Measurements from ENCODE around the gene CX3CR1. TPM values are rescaled to one million over a fixed set of nuclear protein-coding genes. Genes with fewer than 3 reads are reported as not detected.

Gene CX3CR1
- polyA plus RNA-seq, 1 experiment: not detected

DNA sequence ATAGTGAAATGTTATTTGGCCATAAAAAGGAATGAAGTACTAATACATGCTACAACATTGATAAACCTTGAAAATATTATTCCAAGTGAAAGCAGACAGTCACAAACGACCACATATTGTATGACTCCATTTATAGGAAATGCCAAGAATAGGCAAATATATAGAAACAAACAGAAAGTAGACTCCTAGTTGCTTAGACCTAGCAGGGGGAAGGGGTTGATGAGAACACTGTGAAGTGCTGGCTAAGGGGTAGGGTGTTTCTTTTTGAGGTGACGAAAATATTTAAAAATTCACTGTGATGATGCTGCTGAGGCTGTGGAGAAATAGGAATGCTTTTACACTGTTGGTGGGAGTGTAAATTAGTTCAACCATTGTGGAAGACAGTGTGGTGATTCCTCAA is 56.9 kb downstream of the CX3CR1 start:
- no peak overlapping the region for H3K4me3 ChIP-seq (ENCODE audit: low read depth, low read length)
- peaks cover 11% of the 10 kb centered on the region for H3K27me3 ChIP-seq (ENCODE audit: control insufficient read depth, insufficient read depth, low read length)
- H3K9me3 ChIP-seq (ENCODE audit: control insufficient read depth, insufficient read depth, low read length): no peaks in the 10 kb centered on the region
- no peak for DNase-seq (ENCODE audit: low read depth, low spot score)
- TF ChIP-seq, protein P1, sequence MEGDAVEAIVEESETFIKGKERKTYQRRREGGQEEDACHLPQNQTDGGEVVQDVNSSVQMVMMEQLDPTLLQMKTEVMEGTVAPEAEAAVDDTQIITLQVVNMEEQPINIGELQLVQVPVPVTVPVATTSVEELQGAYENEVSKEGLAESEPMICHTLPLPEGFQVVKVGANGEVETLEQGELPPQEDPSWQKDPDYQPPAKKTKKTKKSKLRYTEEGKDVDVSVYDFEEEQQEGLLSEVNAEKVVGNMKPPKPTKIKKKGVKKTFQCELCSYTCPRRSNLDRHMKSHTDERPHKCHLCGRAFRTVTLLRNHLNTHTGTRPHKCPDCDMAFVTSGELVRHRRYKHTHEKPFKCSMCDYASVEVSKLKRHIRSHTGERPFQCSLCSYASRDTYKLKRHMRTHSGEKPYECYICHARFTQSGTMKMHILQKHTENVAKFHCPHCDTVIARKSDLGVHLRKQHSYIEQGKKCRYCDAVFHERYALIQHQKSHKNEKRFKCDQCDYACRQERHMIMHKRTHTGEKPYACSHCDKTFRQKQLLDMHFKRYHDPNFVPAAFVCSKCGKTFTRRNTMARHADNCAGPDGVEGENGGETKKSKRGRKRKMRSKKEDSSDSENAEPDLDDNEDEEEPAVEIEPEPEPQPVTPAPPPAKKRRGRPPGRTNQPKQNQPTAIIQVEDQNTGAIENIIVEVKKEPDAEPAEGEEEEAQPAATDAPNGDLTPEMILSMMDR (IDR thresholded peaks at IDR 0.05; ENCODE audit: low read depth, low read length): no peak
- ChIA-PET POLR2A (no interaction called here), CTCF (interaction anchor here (1.2 kb wide), 1 partner anchor 96 kb away, joined by 6 read pairs; no protein-coding TSS in a partner anchor)
- H3K27ac ChIP-seq (ENCODE audit: low read depth, low read length): no peak overlapping the region

DNA sequence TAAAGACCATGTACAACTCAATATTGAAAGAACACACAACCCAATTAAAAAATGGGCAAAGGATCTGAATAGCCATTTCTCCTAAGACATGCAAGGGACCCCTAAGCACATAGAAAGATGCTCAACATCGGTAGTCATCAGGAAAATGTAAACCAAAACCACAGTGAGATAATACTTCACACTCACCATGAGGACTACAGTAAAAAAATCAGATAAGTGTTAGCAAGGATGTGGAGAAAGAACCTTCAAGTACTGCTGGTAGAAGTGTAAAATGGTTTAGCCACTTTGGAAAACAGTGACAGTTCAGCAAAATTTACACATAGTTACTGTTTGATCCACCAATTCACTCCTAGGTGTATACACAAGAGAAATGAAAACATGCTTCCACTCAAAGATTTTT is 57.4 kb downstream of the CX3CR1 start:
- Histone ChIP-seq H3K9me3 (ENCODE audit: control insufficient read depth, insufficient read depth, low read length) (no peaks in the 10 kb centered on the region), H3K27me3 (ENCODE audit: control insufficient read depth, insufficient read depth, low read length) (peaks cover 11% of the 10 kb centered on the region), H3K4me3 (ENCODE audit: low read depth, low read length) (no peak overlapping the region), H3K27ac (ENCODE audit: low read depth, low read length) (no peak overlapping the region)
- TF ChIP-seq, protein P1 (IDR thresholded peaks at IDR 0.05; ENCODE audit: low read depth, low read length): no peak
- DNase-seq (ENCODE audit: low read depth, low spot score): no peak
- ChIA-PET CTCF (no interaction called here), POLR2A (no interaction called here)

DNA sequence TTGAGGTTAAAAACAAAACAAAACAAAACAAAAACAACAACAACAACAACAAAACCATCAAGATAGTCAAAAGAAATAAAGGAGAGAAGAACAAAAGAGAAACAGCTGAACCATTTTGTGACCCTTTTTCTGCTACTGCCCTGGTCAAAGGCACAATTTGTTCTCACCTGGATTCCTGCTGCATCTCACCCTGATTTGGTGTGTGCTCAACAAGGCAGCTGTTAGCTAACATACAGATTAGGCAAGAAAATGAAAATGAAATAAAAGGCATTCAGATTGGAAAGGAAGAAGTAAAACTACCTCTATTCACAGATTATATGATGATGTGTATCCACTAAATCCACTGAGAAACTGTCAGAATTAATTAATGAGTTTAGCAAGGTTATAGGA is 58.7 kb downstream of the CX3CR1 start:
- H3K27me3 ChIP-seq (ENCODE audit: control insufficient read depth, insufficient read depth, low read length): peaks cover 11% of the 10 kb centered on the region
- TF ChIP-seq, protein P1 (IDR thresholded peaks at IDR 0.05; ENCODE audit: low read depth, low read length): no peak
- CTCF ChIA-PET: no interaction called here
- DNase-seq (ENCODE audit: low read depth, low spot score): no peak
- H3K4me3 ChIP-seq (ENCODE audit: low read depth, low read length): no peak overlapping the region
- H3K9me3 ChIP-seq (ENCODE audit: control insufficient read depth, insufficient read depth, low read length): no peaks in the 10 kb centered on the region
- no peak overlapping the region for H3K27ac ChIP-seq (ENCODE audit: low read depth, low read length)
- POLR2A ChIA-PET: no interaction called here

DNA sequence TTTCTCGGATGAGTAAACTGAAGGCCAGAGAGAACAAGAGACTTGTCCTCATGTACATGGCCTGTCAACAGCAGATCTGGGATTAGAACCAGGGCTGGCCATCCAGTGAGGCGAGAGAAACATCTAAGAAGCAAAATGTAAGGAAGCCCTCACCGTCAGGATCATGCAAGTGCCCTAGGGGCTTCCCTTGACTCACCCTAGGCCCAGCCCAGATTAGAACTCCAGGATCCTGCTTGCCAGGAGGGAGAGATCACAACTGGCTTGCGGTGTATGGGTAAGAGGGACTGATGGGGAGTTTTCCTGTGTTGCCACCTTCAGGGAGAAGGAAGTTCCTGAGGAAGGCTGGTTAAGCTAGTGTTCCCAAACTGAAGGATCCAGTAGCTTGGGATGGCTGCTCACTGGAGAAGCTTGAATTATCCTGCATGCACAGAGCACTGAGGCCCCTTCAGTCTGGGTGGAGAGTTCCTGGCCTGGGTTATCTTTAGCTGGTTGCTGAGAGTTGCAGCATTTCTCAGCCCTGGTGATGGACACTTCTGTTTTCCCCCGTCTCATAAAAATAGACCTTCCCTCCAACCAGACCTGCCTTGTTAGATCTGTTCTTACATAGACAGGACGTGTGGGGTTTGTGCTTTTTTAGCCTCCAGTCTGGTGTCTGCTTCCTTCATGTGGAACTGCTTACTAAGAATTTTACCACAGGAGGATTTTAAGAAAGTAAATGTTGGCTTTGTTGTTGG is 59.3 kb downstream of the CX3CR1 start:
- H3K9me3 ChIP-seq (ENCODE audit: control insufficient read depth, insufficient read depth, low read length): no peaks in the 10 kb centered on the region
- TF ChIP-seq, protein P1 (IDR thresholded peaks at IDR 0.05; ENCODE audit: low read depth, low read length): no peak
- no peak overlapping the region for H3K27ac ChIP-seq (ENCODE audit: low read depth, low read length)
- H3K4me3 ChIP-seq (ENCODE audit: low read depth, low read length): no peak overlapping the region
- no peak for DNase-seq (ENCODE audit: low read depth, low spot score)
- ChIA-PET CTCF (no interaction called here), POLR2A (no interaction called here)
- peaks cover 12% of the 10 kb centered on the region for H3K27me3 ChIP-seq (ENCODE audit: control insufficient read depth, insufficient read depth, low read length)

DNA sequence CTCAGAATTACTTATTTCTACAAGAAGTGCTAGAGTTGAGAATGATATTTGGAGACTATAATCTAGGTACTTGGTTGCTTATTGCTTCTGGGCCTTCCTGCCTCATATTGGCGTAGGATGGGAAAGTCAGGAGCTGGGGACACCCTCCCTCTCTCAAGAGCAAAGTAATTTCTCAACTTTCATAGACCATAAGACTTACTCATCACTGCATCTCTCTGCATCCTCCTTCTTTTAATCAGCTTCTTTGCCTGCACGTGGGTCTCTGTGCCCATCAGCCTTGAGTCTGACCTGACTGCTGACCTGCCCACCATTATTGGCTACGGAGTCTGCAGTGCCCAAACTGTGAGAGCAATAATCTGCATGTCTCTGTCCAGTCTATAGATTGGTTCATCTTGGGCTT is 60.1 kb downstream of the CX3CR1 start:
- CTCF ChIA-PET: interaction anchor here (0.7 kb wide), 1 partner anchor 28 kb away, joined by 3 read pairs; no protein-coding TSS in a partner anchor
- DNase-seq (ENCODE audit: low read depth, low spot score): no peak
- no peak overlapping the region for H3K4me3 ChIP-seq (ENCODE audit: low read depth, low read length)
- H3K27me3 ChIP-seq (ENCODE audit: control insufficient read depth, insufficient read depth, low read length): peaks cover 15% of the 10 kb centered on the region
- no peaks in the 10 kb centered on the region for H3K9me3 ChIP-seq (ENCODE audit: control insufficient read depth, insufficient read depth, low read length)
- TF ChIP-seq, protein P1 (IDR thresholded peaks at IDR 0.05; ENCODE audit: low read depth, low read length): no peak
- POLR2A ChIA-PET: no interaction called here
- no peak overlapping the region for H3K27ac ChIP-seq (ENCODE audit: low read depth, low read length)

Data from AG04450 (cell line).